Measurements from ENCODE around the gene KIF5A.
"Not testable (repeated sequence)": the region's sequence is repeated elsewhere in the genome, so short reads cannot be mapped to it uniquely, and the experiment has no call there.

Gene KIF5A

DNA sequence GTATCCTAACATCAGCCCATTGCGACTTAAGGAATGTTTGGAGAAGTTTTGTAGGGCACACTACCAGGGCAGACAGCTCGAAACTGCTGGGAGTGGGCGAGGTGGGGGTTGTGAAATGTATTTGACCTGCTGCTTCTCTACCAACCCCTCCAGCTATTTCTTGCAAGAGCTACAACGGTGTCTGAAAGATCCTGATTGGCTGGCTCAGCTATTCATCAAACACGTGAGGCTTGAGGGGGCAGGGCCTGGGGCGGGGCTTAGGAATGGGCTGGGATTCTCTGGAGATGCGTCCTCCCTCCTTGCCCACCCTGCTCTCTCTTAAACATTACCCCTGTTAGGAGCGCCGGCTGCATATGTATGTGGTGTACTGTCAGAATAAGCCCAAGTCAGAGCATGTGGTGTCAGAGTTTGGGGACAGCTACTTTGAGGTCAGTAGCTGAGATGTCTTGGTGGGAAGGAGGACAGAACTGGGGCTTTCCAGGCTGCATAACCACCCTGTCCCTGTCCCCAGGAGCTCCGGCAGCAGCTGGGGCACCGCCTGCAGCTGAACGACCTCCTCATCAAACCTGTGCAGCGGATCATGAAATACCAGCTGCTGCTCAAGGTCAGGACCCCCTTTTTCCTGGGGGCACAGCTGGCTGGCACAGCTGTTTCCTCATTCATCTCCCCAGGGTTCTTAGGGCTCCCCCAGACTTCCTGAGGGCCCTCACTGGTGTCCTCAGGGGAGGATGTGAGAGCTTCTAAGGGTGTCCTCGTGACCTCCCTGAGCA is 64.5 kb downstream of the KIF5A start:
- no peak for TF ChIP-seq TAF1 (IDR thresholded peaks at IDR 0.05; ENCODE audit: borderline replicate concordance, low read depth, low read length)
- no peak for TF ChIP-seq POLR2A (IDR thresholded peaks at IDR 0.05; ENCODE audit: low read depth, low read length)
- no peak for TF ChIP-seq POLR2AphosphoS5 (IDR thresholded peaks at IDR 0.05; ENCODE audit: low read depth, low read length)
- peak; percentile 63 for DNase-seq (ENCODE audit: insufficient read length)
- FAIRE-seq: peak; percentile 90

DNA sequence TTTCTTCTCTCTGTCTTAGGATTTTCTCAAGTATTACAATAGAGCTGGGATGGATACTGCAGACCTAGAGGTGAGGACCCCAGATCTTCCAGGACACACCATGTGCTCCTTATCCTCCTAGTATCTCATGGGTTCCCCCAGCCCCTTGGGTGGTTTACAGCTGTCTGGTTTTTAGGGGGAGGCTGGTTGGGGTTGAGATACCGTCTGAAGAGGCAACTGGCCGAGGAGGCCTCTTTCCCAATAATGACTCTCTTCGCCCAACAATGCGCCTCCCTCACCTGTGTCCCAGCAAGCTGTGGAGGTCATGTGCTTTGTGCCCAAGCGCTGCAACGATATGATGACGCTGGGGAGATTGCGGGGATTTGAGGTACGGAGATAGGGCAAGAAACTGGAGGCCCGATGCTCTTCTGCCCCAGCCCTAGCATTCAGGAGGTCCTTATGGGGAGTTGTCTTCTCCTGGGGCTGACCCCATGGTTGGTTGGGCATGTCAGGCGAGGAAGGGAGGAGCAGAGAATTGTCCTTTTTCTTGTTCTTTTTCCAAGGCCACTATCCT is 65.2 kb downstream of the KIF5A start:
- no peak for DNase-seq (ENCODE audit: insufficient read length)
- FAIRE-seq: no peak
- TF ChIP-seq POLR2A (IDR thresholded peaks at IDR 0.05; ENCODE audit: low read depth, low read length) (no peak), TAF1 (IDR thresholded peaks at IDR 0.05; ENCODE audit: borderline replicate concordance, low read depth, low read length) (no peak), POLR2AphosphoS5 (IDR thresholded peaks at IDR 0.05; ENCODE audit: low read depth, low read length) (no peak)

GRCh38 chr12:57615637-57616036 is 65.8 kb downstream of the KIF5A start:
- DNase-seq (ENCODE audit: insufficient read length): no peak
- TF ChIP-seq TAF1 (IDR thresholded peaks at IDR 0.05; ENCODE audit: borderline replicate concordance, low read depth, low read length) (no peak), POLR2AphosphoS5 (IDR thresholded peaks at IDR 0.05; ENCODE audit: low read depth, low read length) (no peak), POLR2A (IDR thresholded peaks at IDR 0.05; ENCODE audit: low read depth, low read length) (no peak)
- FAIRE-seq: no peak

DNA sequence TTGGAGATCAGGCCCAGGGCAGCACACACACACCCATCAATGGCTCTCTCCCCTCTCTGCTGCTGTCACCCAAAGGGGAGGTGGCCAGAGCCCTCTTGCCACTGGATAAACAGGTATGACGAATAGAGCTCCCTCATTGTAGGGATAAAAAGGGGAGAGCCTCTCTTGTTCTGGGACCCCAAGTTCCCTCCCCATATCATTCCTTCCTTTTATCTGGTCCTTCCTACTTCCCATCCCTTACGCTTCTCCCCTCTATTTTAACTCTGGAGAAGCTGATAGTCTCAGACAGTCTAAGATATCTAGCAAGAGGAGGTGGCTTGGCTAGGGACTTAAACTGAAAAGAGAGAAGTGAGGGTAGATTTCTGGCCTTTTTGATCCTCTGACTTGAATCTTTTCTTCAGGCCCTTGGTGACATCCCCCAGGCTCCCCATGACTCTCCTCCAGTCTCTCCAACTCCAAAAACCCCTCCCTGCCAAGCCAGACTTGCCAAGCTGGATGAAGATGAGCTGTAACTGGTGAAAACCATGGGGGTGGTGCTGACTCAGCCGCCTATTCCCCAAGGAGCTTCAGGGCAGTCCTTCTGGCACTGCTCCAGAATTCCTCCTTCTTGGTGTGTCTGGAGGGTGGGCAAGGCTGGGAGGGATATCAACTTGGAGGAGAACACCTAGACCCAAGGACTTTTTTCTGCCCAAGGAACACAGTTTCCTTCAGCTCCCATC is 66.7 kb downstream of the KIF5A start:
- no peak for FAIRE-seq
- no peak for DNase-seq (ENCODE audit: insufficient read length)
- TF ChIP-seq POLR2AphosphoS5 (IDR thresholded peaks at IDR 0.05; ENCODE audit: low read depth, low read length) (no peak), POLR2A (IDR thresholded peaks at IDR 0.05; ENCODE audit: low read depth, low read length) (no peak), TAF1 (IDR thresholded peaks at IDR 0.05; ENCODE audit: borderline replicate concordance, low read depth, low read length) (no peak)

- TF ChIP-seq POLR2A (IDR thresholded peaks at IDR 0.05; ENCODE audit: low read depth, low read length) (no peak), POLR2AphosphoS5 (IDR thresholded peaks at IDR 0.05; ENCODE audit: low read depth, low read length) (no peak), TAF1 (IDR thresholded peaks at IDR 0.05; ENCODE audit: borderline replicate concordance, low read depth, low read length) (no peak)
- FAIRE-seq (no peak), DNase-seq (ENCODE audit: insufficient read length) (no peak)
Measured at GRCh38 chr12:57617942-57618341, 68.1 kb downstream of the KIF5A start.

DNA sequence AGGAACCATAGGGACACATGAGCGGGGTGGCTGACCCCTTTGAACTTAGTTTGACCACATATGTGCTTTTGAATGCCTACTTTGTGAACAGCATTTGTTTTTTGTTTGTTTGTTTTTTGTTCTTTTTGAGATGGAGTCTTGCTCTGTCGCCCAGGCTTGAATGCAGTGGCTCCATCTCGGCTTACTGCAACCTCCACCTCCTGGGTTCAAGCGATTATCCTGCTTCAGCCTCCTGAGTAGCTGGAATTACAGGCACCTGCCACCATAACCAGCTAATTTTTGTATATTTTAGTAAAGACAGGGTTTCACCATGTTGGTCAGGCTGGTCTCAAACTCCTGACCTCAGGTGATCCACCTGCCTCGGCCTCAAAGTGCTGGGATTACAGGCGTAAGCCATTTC is 68.6 kb downstream of the KIF5A start:
- not testable (repeated sequence) for DNase-seq (ENCODE audit: insufficient read length); FAIRE-seq

DNA sequence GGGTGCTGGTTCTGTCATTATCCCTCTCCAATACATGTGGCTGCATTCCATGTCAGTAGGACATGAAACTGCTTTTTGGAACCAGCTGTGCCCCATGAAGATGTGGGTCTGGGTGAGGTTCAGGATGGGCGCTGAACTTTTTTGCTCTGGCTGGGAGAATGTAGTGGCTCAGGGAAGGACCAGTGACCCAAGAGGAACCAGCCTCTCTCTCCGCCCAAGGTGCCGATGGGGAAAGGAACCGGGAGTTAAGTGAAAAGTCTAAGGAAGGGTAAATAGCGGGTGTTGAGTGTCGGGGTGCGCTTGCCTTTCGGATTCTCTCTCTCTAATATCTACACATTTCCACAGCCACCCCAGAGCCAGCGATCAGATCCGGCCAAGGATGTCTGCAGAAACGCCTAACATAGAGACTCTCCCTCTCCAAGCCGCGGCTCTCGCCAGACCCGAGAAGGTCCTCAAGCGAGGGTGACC is 69.2 kb downstream of the KIF5A start:
- TF ChIP-seq POLR2A (IDR thresholded peaks at IDR 0.05; ENCODE audit: low read depth, low read length): no peak
- DNase-seq (ENCODE audit: insufficient read length): no peak
- FAIRE-seq: no peak

DNA sequence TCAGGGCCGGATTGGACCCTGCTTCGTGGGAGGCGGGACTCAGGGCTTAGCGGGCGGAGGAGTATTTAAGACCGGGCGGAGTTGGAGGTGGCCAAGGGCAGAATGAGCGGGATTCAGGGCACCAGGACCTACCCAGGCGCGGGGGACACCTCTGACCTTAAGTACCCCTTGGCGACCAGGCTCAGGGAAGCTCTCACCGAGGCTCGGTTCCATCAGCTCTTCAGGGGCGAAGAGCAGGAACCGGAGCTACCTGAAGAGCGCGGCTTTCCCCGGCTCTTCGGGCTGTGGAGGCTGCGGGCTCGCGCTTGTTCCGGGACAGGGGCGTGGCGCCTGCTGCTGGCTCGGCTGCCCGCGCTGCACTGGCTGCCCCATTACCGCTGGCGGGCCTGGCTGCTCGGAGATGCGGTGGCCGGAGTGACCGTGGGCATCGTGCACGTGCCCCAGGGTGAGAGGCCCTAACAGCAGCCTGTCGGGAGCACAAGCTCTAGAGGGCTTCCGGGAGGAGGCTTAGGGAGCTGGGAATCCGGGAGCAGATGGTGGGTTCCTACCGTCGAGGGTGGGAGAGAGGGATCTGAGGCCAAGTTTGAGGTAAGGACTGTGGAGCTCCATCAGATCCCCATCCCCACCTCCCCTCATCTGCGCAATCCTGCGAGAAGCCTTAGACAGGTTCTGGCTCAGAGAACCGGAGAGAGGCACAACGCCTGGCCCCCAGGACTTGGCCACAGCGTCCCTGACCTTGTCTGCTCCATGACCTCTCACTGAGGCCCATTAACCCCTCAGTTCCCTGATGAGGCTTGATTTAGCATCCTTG is 69.8 kb downstream of the KIF5A start:
- DNase-seq (ENCODE audit: insufficient read length): no peak
- FAIRE-seq: no peak
- TF ChIP-seq POLR2AphosphoS5 (IDR thresholded peaks at IDR 0.05; ENCODE audit: low read depth, low read length) (no peak), POLR2A (IDR thresholded peaks at IDR 0.05; ENCODE audit: low read depth, low read length) (no peak), TAF1 (IDR thresholded peaks at IDR 0.05; ENCODE audit: borderline replicate concordance, low read depth, low read length) (no peak)

DNA sequence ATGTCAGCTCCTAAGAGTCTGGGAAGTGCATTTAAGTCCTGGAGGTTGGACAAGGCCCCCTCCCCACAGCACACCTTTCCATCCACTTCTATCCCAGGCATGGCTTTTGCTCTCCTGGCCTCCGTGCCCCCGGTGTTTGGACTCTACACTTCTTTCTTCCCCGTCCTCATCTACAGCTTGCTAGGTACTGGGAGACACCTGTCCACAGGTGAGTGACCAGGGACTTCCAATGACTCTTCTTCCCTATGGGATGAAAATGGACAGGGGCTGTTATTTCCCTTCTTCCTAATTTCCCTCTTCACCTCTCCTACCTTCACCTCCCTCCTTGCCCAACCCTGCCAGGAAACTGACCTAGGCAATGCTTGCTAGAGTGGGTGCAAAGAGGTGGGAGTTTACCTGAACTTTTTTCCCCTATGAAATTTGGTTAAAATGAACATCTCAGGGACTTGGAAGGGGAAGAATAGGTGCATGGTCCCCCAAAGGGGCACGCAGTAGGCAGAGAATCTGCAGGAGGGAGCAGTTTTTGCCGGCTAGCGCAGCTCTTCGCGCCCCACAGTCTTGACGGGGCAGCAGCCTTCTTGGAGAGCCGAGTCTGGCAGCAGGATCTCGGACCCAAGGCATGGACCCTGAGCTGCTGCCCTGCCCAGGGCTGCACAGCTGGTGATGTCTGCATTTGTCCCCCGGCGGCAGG is 70.5 kb downstream of the KIF5A start:
- TF ChIP-seq TAF1 (IDR thresholded peaks at IDR 0.05; ENCODE audit: borderline replicate concordance, low read depth, low read length): no peak
- no peak for TF ChIP-seq POLR2A (IDR thresholded peaks at IDR 0.05; ENCODE audit: low read depth, low read length)
- TF ChIP-seq POLR2AphosphoS5 (IDR thresholded peaks at IDR 0.05; ENCODE audit: low read depth, low read length): no peak
- no peak for FAIRE-seq

DNA sequence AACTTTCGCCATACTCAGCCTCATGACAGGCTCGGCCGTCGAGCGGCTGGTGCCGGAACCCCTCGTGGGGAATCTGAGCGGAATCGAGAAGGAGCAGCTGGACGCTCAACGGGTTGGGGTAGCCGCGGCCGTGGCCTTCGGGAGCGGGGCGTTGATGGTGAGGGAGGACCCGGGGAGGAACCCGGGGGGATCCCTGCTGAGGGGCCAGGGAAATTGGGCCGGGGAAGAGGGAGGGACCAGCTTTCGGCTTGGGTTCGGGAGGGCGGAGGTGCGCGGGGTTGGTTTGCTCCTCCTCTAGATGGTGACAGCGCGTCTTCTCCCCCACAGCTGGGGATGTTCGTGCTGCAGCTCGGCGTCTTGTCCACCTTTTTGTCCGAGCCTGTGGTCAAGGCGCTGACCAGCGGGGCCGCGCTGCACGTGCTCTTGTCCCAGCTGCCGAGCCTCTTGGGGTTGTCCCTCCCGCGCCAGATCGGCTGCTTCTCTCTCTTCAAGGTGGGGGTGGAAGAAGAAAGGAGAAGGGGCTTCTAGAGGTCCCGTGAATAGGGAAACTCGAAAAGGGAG is 71.2 kb downstream of the KIF5A start:
- no peak for FAIRE-seq
- no peak for TF ChIP-seq POLR2AphosphoS5 (IDR thresholded peaks at IDR 0.05; ENCODE audit: low read depth, low read length)
- no peak for TF ChIP-seq TAF1 (IDR thresholded peaks at IDR 0.05; ENCODE audit: borderline replicate concordance, low read depth, low read length)
- TF ChIP-seq POLR2A (IDR thresholded peaks at IDR 0.05; ENCODE audit: low read depth, low read length): no peak
- no peak for DNase-seq (ENCODE audit: insufficient read length)

More for the DNA sequence above, 70.5 kb downstream of the KIF5A start:
- DNase-seq (ENCODE audit: insufficient read length): no peak

All from GM12892 (cell line).